ENCODE results near the gene NR1D1.

- TF ChIP-seq CTCF (IDR thresholded peaks at IDR 0.05; ENCODE audit: control extremely low read depth in 1 of 3, insufficient read depth in 1 of 3, low read depth in 1 of 3, low read length in 3 of 3) (no peak), EP300 (IDR thresholded peaks at IDR 0.05; ENCODE audit: borderline replicate concordance in 1 of 2, low read depth in 2 of 2, low read length in 2 of 2) (no peak)
Measured at GRCh38 chr17:40110026-40110845, 9.8 kb upstream of the NR1D1 start.

Data from H1 (cell line).